ENCODE measurements around the gene ACIN1.
A peak's percentile ranks its signal among the peaks of the same experiment; 100 is the strongest.

- TF ChIP-seq CTCF (IDR thresholded peaks at IDR 0.05), result peak; percentile 99 to 100 (median 100)
- no peak for TF ChIP-seq POLR2A (IDR thresholded peaks at IDR 0.05)
Measured at GRCh38 chr14:23120541-23121251, 25.8 kb upstream of the ACIN1 start.

Data from testis (tissue), 2 donors.